ENCODE measurements around the gene QRFP. TPM values are rescaled to one million over a fixed set of nuclear protein-coding genes. Genes with fewer than 3 reads are reported as not detected.

Gene QRFP
- total RNA-seq, 1 donor from 2014 or later: not detected

DNA sequence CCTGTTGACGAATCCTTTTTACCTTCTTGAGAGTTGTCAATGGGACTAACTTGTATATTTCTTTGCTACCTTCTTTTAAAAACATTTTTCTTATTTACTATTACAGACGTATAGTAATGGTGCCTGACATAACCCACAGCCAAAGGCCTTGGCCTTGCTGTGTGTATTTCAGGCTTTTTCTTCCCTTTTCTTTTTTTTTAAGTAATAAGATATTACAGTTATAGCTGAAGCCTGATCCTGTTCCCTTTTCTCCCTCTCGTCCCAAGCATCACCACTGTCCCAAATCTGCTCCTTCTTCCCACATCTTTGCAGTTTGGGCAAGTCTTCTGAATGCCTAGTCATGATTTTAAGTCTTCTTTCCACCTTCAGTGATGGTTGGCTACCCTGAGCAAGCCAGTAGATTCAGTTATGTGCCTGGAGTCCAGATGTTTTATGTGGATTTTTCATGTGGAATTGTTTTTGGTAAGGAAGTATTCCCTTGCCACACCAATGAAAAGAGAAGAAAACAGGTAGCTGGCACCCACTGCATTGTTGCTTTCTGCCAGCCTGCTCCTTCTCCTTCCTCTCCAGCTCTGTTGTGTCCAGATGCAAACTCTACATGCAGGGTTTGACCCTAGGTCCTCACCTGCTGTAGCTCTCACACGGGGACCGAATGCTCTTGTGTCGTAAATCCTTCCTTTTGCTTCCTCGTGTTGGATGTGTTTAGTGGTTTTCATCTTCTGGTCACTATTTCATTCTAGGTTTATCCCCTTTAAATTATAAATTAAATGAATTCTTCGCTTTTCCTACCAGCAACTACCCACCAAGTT is 35.0 kb downstream of the QRFP start:
- DNase-seq (no peak), ATAC-seq (no peak)
- no peak overlapping the region for H3K4me3 ChIP-seq
- peaks cover 29% of the 10 kb centered on the region for H3K4me1 ChIP-seq
- H3K36me3 ChIP-seq: peaks cover 46% of the 10 kb centered on the region
- H3K9me3 ChIP-seq: no peaks in the 10 kb centered on the region
- no peak for TF ChIP-seq CTCF (IDR thresholded peaks at IDR 0.05)
- peak overlapping the region; percentile 30 for H3K27ac ChIP-seq
- no peaks in the 10 kb centered on the region for H3K27me3 ChIP-seq
- intact Hi-C loops (cut with DNase I): loop anchor here (10.0 kb wide), 1 partner anchor 97 kb away; no protein-coding TSS in a partner anchor

GRCh38 chr9:130860458-130861316 is 35.9 kb downstream of the QRFP start:
- Histone ChIP-seq H3K27me3 (no peaks in the 10 kb centered on the region), H3K4me1 (peaks cover 29% of the 10 kb centered on the region), H3K4me3 (no peak overlapping the region), H3K9me3 (no peaks in the 10 kb centered on the region), H3K27ac (peak overlapping the region; percentile 65), H3K36me3 (peaks cover 54% of the 10 kb centered on the region)
- peak; percentile 87 for DNase-seq
- peak; percentile 95 for ATAC-seq
- peak; percentile 39 for TF ChIP-seq CTCF (IDR thresholded peaks at IDR 0.05)
- intact Hi-C loops (cut with DNase I): loop anchor here (10.0 kb wide), 1 partner anchor 96 kb away; no protein-coding TSS in a partner anchor

- Histone ChIP-seq H3K4me1 (peaks cover 29% of the 10 kb centered on the region), H3K27me3 (no peaks in the 10 kb centered on the region), H3K9me3 (no peaks in the 10 kb centered on the region), H3K27ac (peak overlapping the region; percentile 24), H3K4me3 (no peak overlapping the region), H3K36me3 (peaks cover 54% of the 10 kb centered on the region)
- ATAC-seq (no peak), DNase-seq (no peak)
- intact Hi-C loops (cut with DNase I): no loop called here
- no peak for TF ChIP-seq CTCF (IDR thresholded peaks at IDR 0.05)
Observed at GRCh38 chr9:130858739-130859705, 37.6 kb downstream of the QRFP start.

GRCh38 chr9:130857864-130858738 is 38.5 kb downstream of the QRFP start:
- H3K4me3 ChIP-seq: no peak overlapping the region
- H3K27ac ChIP-seq: peak overlapping the region; percentile 24
- no peak for TF ChIP-seq CTCF (IDR thresholded peaks at IDR 0.05)
- H3K36me3 ChIP-seq: peaks cover 46% of the 10 kb centered on the region
- no peaks in the 10 kb centered on the region for H3K27me3 ChIP-seq
- peaks cover 23% of the 10 kb centered on the region for H3K4me1 ChIP-seq
- no peaks in the 10 kb centered on the region for H3K9me3 ChIP-seq
- intact Hi-C loops (cut with DNase I): no loop called here
- ATAC-seq (no peak), DNase-seq (no peak)
